Measurements from ENCODE around the gene SPIRE2. TPM values are rescaled to one million over a fixed set of nuclear protein-coding genes. Genes with fewer than 3 reads are reported as not detected.
"Not testable (repeated sequence)": the region's sequence is repeated elsewhere in the genome, so short reads cannot be mapped to it uniquely, and the experiment has no call there.

Gene SPIRE2
- total and polyA plus RNA-seq, 11 donors = 0.31 to 2.3 (median 1.3) TPM

- Histone ChIP-seq H3K9me3 (no peaks in the 10 kb centered on the region), H3K36me3 (no peaks in the 10 kb centered on the region), H3K4me3 (no peak overlapping the region), H3K27me3 (peaks cover 0 to 4% (median 0%) of the 10 kb centered on the region in 9 donors), H3K27ac (no peak overlapping the region), H3K4me1 (peaks cover 0 to 22% (median 3%) of the 10 kb centered on the region in 12 donors)
- 84 to 89% (median 88%) methylated on average over 19 of the region's 19 CpGs for WGBS, 4 donors
- intact Hi-C loops (cut with DNase I) = no loop called here
- no peak for DNase-seq
- no peak for ATAC-seq
- TF ChIP-seq POLR2A (IDR thresholded peaks at IDR 0.05) = no peak
- no peak for TF ChIP-seq CTCF (IDR thresholded peaks at IDR 0.05)
These were observed 5.8 kb upstream of the SPIRE2 start for GRCh38 chr16:89822188-89823086.

GRCh38 chr16:89823087-89823823 lies 5.0 kb upstream of the SPIRE2 start:
- peaks cover 0 to 5% (median 0%) of the 10 kb centered on the region in 9 donors for H3K27me3 ChIP-seq
- H3K4me3 ChIP-seq = no peak overlapping the region
- no peaks in the 10 kb centered on the region for H3K9me3 ChIP-seq
- no peaks in the 10 kb centered on the region for H3K36me3 ChIP-seq
- DNase-seq (no peak), ATAC-seq (no peak)
- peaks cover 0 to 21% (median 9%) of the 10 kb centered on the region in 12 donors for H3K4me1 ChIP-seq
- TF ChIP-seq POLR2A (IDR thresholded peaks at IDR 0.05) (no peak), CTCF (IDR thresholded peaks at IDR 0.05) (no peak)
- WGBS, 4 donors = 85 to 91% (median 87%) methylated on average over 8 of the region's 8 CpGs
- intact Hi-C loops (cut with DNase I) = no loop called here
- no peak overlapping the region for H3K27ac ChIP-seq

- ATAC-seq; H3K4me3 ChIP-seq; intact Hi-C loops (cut with DNase I); H3K9me3 ChIP-seq; H3K36me3 ChIP-seq; DNase-seq; H3K27me3 ChIP-seq; H3K27ac ChIP-seq: not testable (repeated sequence)
- WGBS, 4 donors = 80 to 90% (median 86%) methylated on average over 5 of the region's 5 CpGs
- H3K4me1 ChIP-seq = peaks cover 0 to 19% (median 9%) of the 10 kb centered on the region in 12 donors
These were observed 4.5 kb upstream of the SPIRE2 start for GRCh38 chr16:89823824-89824148.

- TF ChIP-seq CTCF (IDR thresholded peaks at IDR 0.05) = no peak
- no peak for TF ChIP-seq POLR2A (IDR thresholded peaks at IDR 0.05)
- intact Hi-C loops (cut with DNase I) = no loop called here
- Histone ChIP-seq H3K9me3 (no peaks in the 10 kb centered on the region), H3K4me1 (peaks cover 0 to 18% (median 11%) of the 10 kb centered on the region in 12 donors), H3K36me3 (no peaks in the 10 kb centered on the region), H3K4me3 (no peak overlapping the region), H3K27ac (peak overlapping the region in 5 of 12 donors; percentile 82 to 97 (median 88)), H3K27me3 (peaks cover 0 to 12% (median 0%) of the 10 kb centered on the region in 9 donors)
- 85 to 92% (median 88%) methylated on average over 26 of the region's 26 CpGs for WGBS, 4 donors
- DNase-seq = peak in 1 of 5 donors; percentile 4
- ATAC-seq = no peak
These were observed 1.5 kb upstream of the SPIRE2 start for GRCh38 chr16:89826531-89827382.
